H1 (cell line): ENCODE measurements around the gene VPS52. TPM values are rescaled to one million over a fixed set of nuclear protein-coding genes. Genes with fewer than 3 reads are reported as not detected.

Experiments
- CTCF ChIA-PET: fragments of 300-600 bp; sonication (Branson Sonifier 250); formaldehyde crosslinking; loops from one replicate; lab custom pipeline; 2021; ENCODE audit not compliant: partially characterized antibody; lab: Charles Lee
- POLR2A ChIA-PET: fragments of 300-600 bp; sonication (Branson Sonifier 250); formaldehyde crosslinking; loops from one replicate; lab custom pipeline; 2021; ENCODE audit warnings: inconsistent platforms; ENCODE audit not compliant: partially characterized antibody; lab: Charles Lee
- DNase-seq, 2 experiments: peaks; one replicate each; pipeline versions ENCODE4 v3.0.0 to v3.0.0-alpha.2; 2010 to 2022; ENCODE audit warnings: low spot score in 2 of 2, low read depth in 1 of 2, mixed read lengths in 1 of 2
- FAIRE-seq: peaks from 2 replicates; lab custom pipeline; 2011; peaks lifted over from hg19 to GRCh38; lab: Jason Lieb, UNC
- H2AFZ ChIP-seq: 2 replicates; pipeline ENCODE4 v1.8.1; 2012; ENCODE audit warnings: low read length, inconsistent platforms
- H2AK5ac ChIP-seq: 2 replicates; pipeline ENCODE4 v1.6.1; 2013; ENCODE audit warnings: low read depth, low read length
- H2BK120ac ChIP-seq: replicated peaks from 2 replicates; pipeline ENCODE3; 2013; ENCODE audit warnings: low read depth, low read length, inconsistent platforms
- H2BK12ac ChIP-seq: 2 replicates; pipeline ENCODE4 v1.6.1; 2013; ENCODE audit warnings: low read depth, low read length
- H2BK15ac ChIP-seq: 2 replicates; pipeline ENCODE4 v1.6.1; 2013; ENCODE audit warnings: low read length
- H2BK20ac ChIP-seq: 2 replicates; pipeline ENCODE4 v1.6.1; 2013; ENCODE audit warnings: low read length
- H2BK5ac ChIP-seq: 2 replicates; pipeline ENCODE4 v1.6.1; 2013; ENCODE audit warnings: low read depth, low read length
- H3K14ac ChIP-seq: 2 replicates; pipeline ENCODE4 v1.6.1; 2013; ENCODE audit warnings: inconsistent platforms; ENCODE audit not compliant: insufficient read length
- H3K18ac ChIP-seq: 2 replicates; pipeline ENCODE4 v1.6.1; 2013; ENCODE audit warnings: low read length; ENCODE audit errors: extremely low read depth
- H3K23ac ChIP-seq: 2 replicates; pipeline ENCODE4 v1.6.1; 2013; ENCODE audit warnings: inconsistent platforms; ENCODE audit not compliant: insufficient read length
- H3K23me2 ChIP-seq: 2 replicates; pipeline ENCODE4 v1.6.1; 2013; ENCODE audit warnings: low read depth, low read length
- H3K27ac ChIP-seq: 2 replicates; pipeline ENCODE4 v1.6.1; 2011; ENCODE audit warnings: low read depth, low read length, inconsistent platforms
- H3K27me3 ChIP-seq, 4 experiments: replicated peaks in 1 of 4; 1 replicate in 1 of 4; 2 replicates in 3 of 4; pipeline versions ENCODE4 v1.6.1 to v1.8.1; 2011 to 2013; ENCODE audit warnings: low read length in 3 of 4, mild to moderate bottlenecking in 3 of 4, inconsistent platforms in 2 of 4, mixed read lengths in 2 of 4, moderate library complexity in 1 of 4; ENCODE audit not compliant: control insufficient read depth in 3 of 4, insufficient read depth in 3 of 4; ENCODE audit errors: extremely low read depth in 1 of 4
- H3K36me3 ChIP-seq, 4 experiments: 2 replicates each; pipeline versions ENCODE4 v1.6.1 to v1.8.1; 2011 to 2013; ENCODE audit warnings: mild to moderate bottlenecking in 4 of 4, low read length in 3 of 4, moderate library complexity in 2 of 4, control low read depth in 1 of 4, inconsistent platforms in 1 of 4; ENCODE audit not compliant: insufficient read depth in 4 of 4, control insufficient read depth in 2 of 4
- H3K4ac ChIP-seq: replicated peaks from 2 replicates; pipeline ENCODE3; 2013; ENCODE audit warnings: low read length, low read depth, mixed read lengths, inconsistent platforms; ENCODE audit not compliant: insufficient read length
- H3K4me1 ChIP-seq, 4 experiments: replicated peaks in 1 of 4; 1 replicate in 1 of 4; 2 replicates in 3 of 4; pipeline versions ENCODE4 v1.6.1 to v1.8.1; 2011 to 2013; ENCODE audit warnings: low read length in 3 of 4, inconsistent platforms in 2 of 4, mixed read lengths in 1 of 4; ENCODE audit not compliant: insufficient read depth in 4 of 4, control insufficient read depth in 3 of 4
- H3K4me2 ChIP-seq, 2 experiments: 2 replicates each; pipeline versions ENCODE4 v1.6.1 to v1.8.1; 2011 to 2013; ENCODE audit warnings: low read depth in 2 of 2, low read length in 2 of 2, control low read depth in 1 of 2, inconsistent platforms in 1 of 2, mild to moderate bottlenecking in 1 of 2; ENCODE audit not compliant: insufficient read depth in 1 of 2
- H3K4me3 ChIP-seq, 4 experiments: fragments of 200-600, 300-600 bp in 1 of 4; sonication (generic), shearing (Covaris generic), sonication (Bioruptor Twin) in 1 of 4; 2 replicates each; pipeline versions ENCODE4 v1.5.1 to v1.8.1; 2011 to 2016; ENCODE audit warnings: low read length in 4 of 4, low read depth in 3 of 4, control low read depth in 2 of 4, inconsistent platforms in 2 of 4, mild to moderate bottlenecking in 2 of 4, mixed read lengths in 1 of 4, moderate library complexity in 1 of 4; ENCODE audit not compliant: insufficient read depth in 2 of 4; ENCODE audit errors: extremely low read depth in 1 of 4
- H3K56ac ChIP-seq: replicated peaks from 2 replicates; pipeline ENCODE3; 2013; ENCODE audit warnings: low read depth, mild to moderate bottlenecking, mixed read lengths, low read length, inconsistent platforms; ENCODE audit not compliant: insufficient read length
- H3K79me1 ChIP-seq: 2 replicates; pipeline ENCODE4 v1.6.1; 2013; ENCODE audit warnings: low read depth, low read length, control low read depth
- H3K79me2 ChIP-seq, 2 experiments: 2 replicates each; pipeline versions ENCODE4 v1.6.1 to v1.8.1; 2012 to 2013; ENCODE audit warnings: low read length in 2 of 2, mild to moderate bottlenecking in 2 of 2, inconsistent platforms in 1 of 2; ENCODE audit not compliant: insufficient read depth in 2 of 2, control insufficient read depth in 1 of 2
- H3K9ac ChIP-seq, 4 experiments: replicated peaks in 1 of 4; 1 replicate in 1 of 4; 2 replicates in 3 of 4; pipeline versions ENCODE4 v1.6.1 to v1.8.1; 2011 to 2013; ENCODE audit warnings: low read depth in 3 of 4, low read length in 3 of 4, control low read depth in 2 of 4, mild to moderate bottlenecking in 2 of 4, moderate library complexity in 2 of 4, inconsistent platforms in 1 of 4; ENCODE audit errors: extremely low read depth in 1 of 4
- H3K9me3 ChIP-seq, 2 experiments: 2 replicates each; pipeline versions ENCODE4 v1.6.1 to v1.8.1; 2012 to 2013; ENCODE audit warnings: mild to moderate bottlenecking in 2 of 2, moderate library complexity in 2 of 2, control low read depth in 1 of 2, inconsistent platforms in 1 of 2, low read depth in 1 of 2, low read length in 1 of 2, mixed read lengths in 1 of 2; ENCODE audit not compliant: insufficient read depth in 2 of 2
- H4K20me1 ChIP-seq, 2 experiments: replicated peaks in 1 of 2; 2 replicates each; pipeline versions ENCODE3 to v1.8.1; 2011 to 2013; ENCODE audit warnings: inconsistent platforms in 2 of 2, low read length in 2 of 2, mild to moderate bottlenecking in 1 of 2; ENCODE audit not compliant: insufficient read depth in 2 of 2, control insufficient read depth in 1 of 2
- H4K5ac ChIP-seq: 2 replicates; pipeline ENCODE4 v1.6.1; 2013; ENCODE audit warnings: low read length, low read depth, mixed read lengths, inconsistent platforms; ENCODE audit not compliant: insufficient read length
- H4K8ac ChIP-seq: 2 replicates; pipeline ENCODE4 v1.8.0; 2013; ENCODE audit warnings: mild to moderate bottlenecking, moderate library complexity, low read length, inconsistent platforms; ENCODE audit not compliant: insufficient read depth; ENCODE audit errors: extremely low read depth
- H4K91ac ChIP-seq: replicated peaks from 2 replicates; pipeline ENCODE3; 2013; ENCODE audit warnings: low read length, mixed read lengths, inconsistent platforms; ENCODE audit not compliant: insufficient read length
- ATF3 ChIP-seq: IDR thresholded peaks from 2 replicates; pipeline ENCODE4 v1.6.1; 2011; ENCODE audit warnings: low read depth, mild to moderate bottlenecking, low read length; ENCODE audit not compliant: insufficient read depth
- CREB1 ChIP-seq: IDR thresholded peaks from 2 replicates; pipeline ENCODE4 v1.6.1; 2012; ENCODE audit warnings: inconsistent platforms
- EP300 ChIP-seq, 2 experiments: IDR thresholded peaks; 1 replicate in 1 of 2; 2 replicates in 1 of 2; pipeline ENCODE4 v1.6.1; 2011 to 2012; ENCODE audit warnings: low read depth in 2 of 2, low read length in 2 of 2, mild to moderate bottlenecking in 2 of 2, borderline replicate concordance in 1 of 2, inconsistent platforms in 1 of 2, moderate library complexity in 1 of 2
- JUND ChIP-seq: IDR thresholded peaks from 2 replicates; pipeline ENCODE4 v1.6.1; 2011; ENCODE audit warnings: mild to moderate bottlenecking, improper control_type of control experiment, low read length
- KDM1A ChIP-seq: fragments of 200-600, 300-600 bp; sonication (generic); IDR thresholded peaks from 2 replicates; pipeline ENCODE4 v1.7.1; 2016; ENCODE audit warnings: mild to moderate bottlenecking, low read length, borderline replicate concordance
- PHF8 ChIP-seq: fragments of 200-600 bp; sonication (generic); conservative IDR thresholded peaks from 2 replicates; pipeline ENCODE4 v1.7.1; 2012; ENCODE audit warnings: low read depth, mild to moderate bottlenecking, inconsistent platforms, low read length, moderate library complexity
- POU5F1 ChIP-seq: IDR thresholded peaks from 2 replicates; pipeline ENCODE4 v1.6.1; 2011; ENCODE audit warnings: low read depth, mild to moderate bottlenecking, low read length, moderate library complexity
- RNF2 ChIP-seq: fragments of 200-900, 300-1000 bp; sonication (generic); IDR thresholded peaks from 2 replicates; pipeline ENCODE4 v1.7.1; 2016; ENCODE audit warnings: borderline replicate concordance, low read depth, mild to moderate bottlenecking, antibody characterized with exemption, low read length; ENCODE audit not compliant: poor library complexity, severe bottlenecking; ENCODE audit errors: missing control alignments
- SP4 ChIP-seq: IDR thresholded peaks from 2 replicates; pipeline ENCODE4 v1.6.1; 2012; ENCODE audit warnings: low read length, inconsistent platforms
- TEAD4 ChIP-seq: IDR thresholded peaks from 2 replicates; pipeline ENCODE4 v1.6.1; 2012; ENCODE audit warnings: low read depth, low read length, inconsistent platforms, mixed read lengths
- YY1 ChIP-seq: IDR thresholded peaks from 2 replicates; pipeline ENCODE4 v1.6.1; 2011; ENCODE audit warnings: low read depth, mild to moderate bottlenecking, low read length
- WGBS, 2 experiments: shearing (Covaris generic) in 1 of 2; methylation state at CpG; one replicate each; pipeline versions ENCODE4 v1.1.6 to v1.1.7; 2013 to 2015; ENCODE audit warnings: low lambda C conversion rate in 2 of 2, mixed read lengths in 2 of 2, inconsistent platforms in 1 of 2, low coverage in 1 of 2, missing lambda C conversion rate in 1 of 2; ENCODE audit not compliant: insufficient replicate concordance in 2 of 2, insufficient coverage in 1 of 2, insufficient read length in 1 of 2; ENCODE audit errors: extremely low coverage in 1 of 2, missing lambda C conversion rate in 1 of 2; 5-methylcytosine and 5-hydroxymethylcytosine counted together
- polyA plus RNA-seq, 7 experiments: library from polyadenylated mRNA; depleted of rRNA in 3 of 7; stranded (reverse) in 5 of 7; unstranded in 2 of 7; fragments of >200 nt in 5 of 7; fragments of 200-250 nt in 2 of 7; gene quantifications; 1 replicate in 5 of 7; 2 replicates in 1 of 7; 4 replicates in 1 of 7; pipeline versions ENCODE4 v1.2.1 to v1.2.3, GENCODE V29; 2011 to 2013; ENCODE audit warnings: missing spikeins in 2 of 7, mixed read lengths in 2 of 7
- total RNA-seq: library from RNA; stranded (reverse); fragmentation: NEBNext Ultra II Directional; extraction: Animal tissue kit (Norgen Biotek cat#: 25700); gene quantifications from 2 replicates; pipeline ENCODE4 v1.2.1, GENCODE V29; 2021
- TF ChIP-seq, protein P1 (sequence below): IDR thresholded peaks from 2 replicates; pipeline ENCODE4 v1.6.1; 2012; ENCODE audit warnings: low read length, inconsistent platforms

The VPS52 gene
- total and polyA plus RNA-seq, 2 of the 8 experiments (the other 6 are each of a cell fraction or from before 2014, with no cell fraction given) = 36.5 to 86.3 TPM

- no peaks in the 10 kb centered on the region for H3K9me3 ChIP-seq
- H3K9ac ChIP-seq = no peak overlapping the region
- H4K20me1 ChIP-seq = no peaks in the 10 kb centered on the region
- H3K23ac ChIP-seq = no peak overlapping the region
- H2AK5ac ChIP-seq = no peak overlapping the region
- no peaks in the 10 kb centered on the region for H3K36me3 ChIP-seq
- H2BK12ac ChIP-seq = no peak overlapping the region
- no peaks in the 10 kb centered on the region; the same call in 1 of the 2 replicates for H3K23me2 ChIP-seq
- H3K56ac ChIP-seq = no peak overlapping the region
- H3K79me2 ChIP-seq = no peaks in the 10 kb centered on the region
- no peak overlapping the region for H2BK120ac ChIP-seq
- no peak overlapping the region for H2BK15ac ChIP-seq
- H3K4me1 ChIP-seq = peaks cover 0 to 3% (median 2%) of the 10 kb centered on the region in 4 experiments; a peak in 3 of 7 replicates
- H2BK5ac ChIP-seq = no peak overlapping the region
- no peak overlapping the region for H4K91ac ChIP-seq
- H3K4ac ChIP-seq = no peak overlapping the region
- no peak overlapping the region for H3K14ac ChIP-seq
- H3K79me1 ChIP-seq = no peaks in the 10 kb centered on the region
- H3K27me3 ChIP-seq = peaks cover 0 to 3% (median 0%) of the 10 kb centered on the region in 4 experiments; a peak in 1 of 7 replicates
- no peak for FAIRE-seq
- no peak overlapping the region for H4K5ac ChIP-seq
- no peak overlapping the region for H3K27ac ChIP-seq
- POLR2A ChIA-PET = no interaction called here
- H3K4me3 ChIP-seq = no peak overlapping the region
- no peak overlapping the region for H4K8ac ChIP-seq
- H3K18ac ChIP-seq = no peak overlapping the region
- CTCF ChIA-PET = interaction anchor here (0.6 to 11.0 kb wide), 3 partner anchors 12 to 28 kb away, joined by 3 to 107 read pairs (median 4); partner anchors contain the start of gene RING1
- 97% methylated on average over 6 of the region's 6 CpGs; no CpG with 5 or more reads in 1 of the 2 experiments for WGBS, 2 experiments
- H3K4me2 ChIP-seq = no peak overlapping the region
- DNase-seq = no peak
- no peak overlapping the region for H2BK20ac ChIP-seq
- no peak overlapping the region for H2AFZ ChIP-seq
- TF ChIP-seq JUND (no peak), EP300 (IDR thresholded peaks at IDR 0.05; ENCODE audit: borderline replicate concordance in 1 of 2, low read depth in 2 of 2, low read length in 2 of 2) (no peak), RNF2 (no peak), ATF3 (no peak), POU5F1 (no peak), YY1 (no peak), TEAD4 (no peak), KDM1A (no peak), SP4 (no peak), CREB1 (no peak), PHF8 (no peak)
- TF ChIP-seq, protein P1, sequence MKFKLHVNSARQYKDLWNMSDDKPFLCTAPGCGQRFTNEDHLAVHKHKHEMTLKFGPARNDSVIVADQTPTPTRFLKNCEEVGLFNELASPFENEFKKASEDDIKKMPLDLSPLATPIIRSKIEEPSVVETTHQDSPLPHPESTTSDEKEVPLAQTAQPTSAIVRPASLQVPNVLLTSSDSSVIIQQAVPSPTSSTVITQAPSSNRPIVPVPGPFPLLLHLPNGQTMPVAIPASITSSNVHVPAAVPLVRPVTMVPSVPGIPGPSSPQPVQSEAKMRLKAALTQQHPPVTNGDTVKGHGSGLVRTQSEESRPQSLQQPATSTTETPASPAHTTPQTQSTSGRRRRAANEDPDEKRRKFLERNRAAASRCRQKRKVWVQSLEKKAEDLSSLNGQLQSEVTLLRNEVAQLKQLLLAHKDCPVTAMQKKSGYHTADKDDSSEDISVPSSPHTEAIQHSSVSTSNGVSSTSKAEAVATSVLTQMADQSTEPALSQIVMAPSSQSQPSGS = no peak
Measured at GRCh38 chr6:33236852-33237251, 34.8 kb downstream of the VPS52 start.
